Measurements from ENCODE around the gene LIMCH1.
"Not testable (repeated sequence)": the region's sequence is repeated elsewhere in the genome, so short reads cannot be mapped to it uniquely, and the experiment has no call there.

Gene LIMCH1

GRCh38 chr4:41639291-41639690 lies 101.3 kb downstream of the LIMCH1 start:
- no peak overlapping the region for H3K4me3 ChIP-seq (ENCODE audit: low read depth, low read length)

- no peak overlapping the region for H3K4me3 ChIP-seq (ENCODE audit: low read depth, low read length)
Measured at GRCh38 chr4:41640906-41641305, 102.9 kb downstream of the LIMCH1 start.

- H3K4me3 ChIP-seq (ENCODE audit: low read depth, low read length): not testable (repeated sequence)
Measured at GRCh38 chr4:41642746-41643145, 104.8 kb downstream of the LIMCH1 start.

GRCh38 chr4:41643331-41643730 lies 105.4 kb downstream of the LIMCH1 start:
- H3K4me3 ChIP-seq (ENCODE audit: low read depth, low read length): no peak overlapping the region

GRCh38 chr4:41644288-41644914 lies 106.4 kb downstream of the LIMCH1 start:
- H3K4me3 ChIP-seq (ENCODE audit: low read depth, low read length): no peak overlapping the region

GRCh38 chr4:41644915-41645295 lies 106.9 kb downstream of the LIMCH1 start:
- H3K4me3 ChIP-seq (ENCODE audit: low read depth, low read length): no peak overlapping the region

- no peak overlapping the region for H3K4me3 ChIP-seq (ENCODE audit: low read depth, low read length)
Measured at GRCh38 chr4:41645728-41646390, 107.9 kb downstream of the LIMCH1 start.

GRCh38 chr4:41646862-41647261 lies 108.9 kb downstream of the LIMCH1 start:
- H3K4me3 ChIP-seq (ENCODE audit: low read depth, low read length): no peak overlapping the region

GRCh38 chr4:41647383-41647782 lies 109.4 kb downstream of the LIMCH1 start:
- no peak overlapping the region for H3K4me3 ChIP-seq (ENCODE audit: low read depth, low read length)

- H3K4me3 ChIP-seq (ENCODE audit: low read depth, low read length): not testable (repeated sequence)
Measured at GRCh38 chr4:41651150-41651549, 113.2 kb downstream of the LIMCH1 start.

GRCh38 chr4:41652971-41653370 lies 115.0 kb downstream of the LIMCH1 start:
- H3K4me3 ChIP-seq (ENCODE audit: low read depth, low read length): no peak overlapping the region

- no peak overlapping the region for H3K4me3 ChIP-seq (ENCODE audit: low read depth, low read length)
Measured at GRCh38 chr4:41653523-41653922, 115.6 kb downstream of the LIMCH1 start.

- no peak overlapping the region for H3K4me3 ChIP-seq (ENCODE audit: low read depth, low read length)
Measured at GRCh38 chr4:41655177-41655576, 117.2 kb downstream of the LIMCH1 start.

GRCh38 chr4:41656106-41656505 lies 118.1 kb downstream of the LIMCH1 start:
- H3K4me3 ChIP-seq (ENCODE audit: low read depth, low read length): no peak overlapping the region

- no peak overlapping the region for H3K4me3 ChIP-seq (ENCODE audit: low read depth, low read length)
Measured at GRCh38 chr4:41656572-41657520, 118.9 kb downstream of the LIMCH1 start.

- H3K4me3 ChIP-seq (ENCODE audit: low read depth, low read length): no peak overlapping the region
Measured at GRCh38 chr4:41657561-41657960, 119.6 kb downstream of the LIMCH1 start.

GRCh38 chr4:41658163-41658562 lies 120.2 kb downstream of the LIMCH1 start:
- H3K4me3 ChIP-seq (ENCODE audit: low read depth, low read length): no peak overlapping the region

- H3K4me3 ChIP-seq (ENCODE audit: low read depth, low read length): no peak overlapping the region
Measured at GRCh38 chr4:41660352-41660751, 122.4 kb downstream of the LIMCH1 start.

GRCh38 chr4:41661442-41662076 lies 123.6 kb downstream of the LIMCH1 start:
- no peak overlapping the region for H3K4me3 ChIP-seq (ENCODE audit: low read depth, low read length)

GRCh38 chr4:41665636-41666207 lies 127.8 kb downstream of the LIMCH1 start:
- H3K4me3 ChIP-seq (ENCODE audit: low read depth, low read length): no peak overlapping the region

- H3K4me3 ChIP-seq (ENCODE audit: low read depth, low read length): no peak overlapping the region
Measured at GRCh38 chr4:41668024-41668423, 130.1 kb downstream of the LIMCH1 start.

All from iPS-11a (cell line).